T-helper 1 cell (primary cell): ENCODE results near the gene ECEL1.
A peak's percentile ranks its signal among the peaks of the same experiment; 100 is the strongest.

Source experiments
- DNase-seq, 5 donors: peaks; one replicate each; pipeline ENCODE4 v3.0.0-alpha.2; 2012 to 2020

Gene ECEL1

GRCh38 chr2:232497348-232497747, 9.7 kb upstream of the ECEL1 start:
- DNase-seq: no peak

GRCh38 chr2:232496501-232497270, 9.1 kb upstream of the ECEL1 start:
- no peak for DNase-seq

GRCh38 chr2:232495292-232495691, 7.7 kb upstream of the ECEL1 start:
- DNase-seq: no peak

- no peak for DNase-seq
These were observed 6.9 kb upstream of the ECEL1 start for GRCh38 chr2:232494542-232494941.

- no peak for DNase-seq
These were observed 6.3 kb upstream of the ECEL1 start for GRCh38 chr2:232493701-232494474.

GRCh38 chr2:232492963-232493700, 5.5 kb upstream of the ECEL1 start:
- no peak for DNase-seq

- DNase-seq: no peak
These were observed 4.7 kb upstream of the ECEL1 start for GRCh38 chr2:232492236-232492848.

GRCh38 chr2:232491139-232491780, 3.6 kb upstream of the ECEL1 start:
- no peak for DNase-seq

- peak in 1 of 5 donors; percentile 11 for DNase-seq
These were observed 2.8 kb upstream of the ECEL1 start for GRCh38 chr2:232490221-232491138.

- no peak for DNase-seq
These were observed 2.0 kb upstream of the ECEL1 start for GRCh38 chr2:232489516-232490220.

- no peak for DNase-seq
These were observed 1.2 kb upstream of the ECEL1 start for GRCh38 chr2:232488721-232489300.

GRCh38 chr2:232488097-232488711, 570 bp upstream of the ECEL1 start:
- peak in 1 of 5 donors; percentile 9 for DNase-seq

- DNase-seq: no peak
These were observed 863 bp downstream of the ECEL1 start for GRCh38 chr2:232486558-232487384.

- no peak for DNase-seq
These were observed 1.7 kb downstream of the ECEL1 start for GRCh38 chr2:232485757-232486557.

- no peak for DNase-seq
These were observed 2.3 kb downstream of the ECEL1 start for GRCh38 chr2:232485348-232485756.

GRCh38 chr2:232484628-232485347, 2.8 kb downstream of the ECEL1 start:
- no peak for DNase-seq

- DNase-seq: no peak
These were observed 3.6 kb downstream of the ECEL1 start for GRCh38 chr2:232483923-232484627.
